Ovary (tissue), 9 donors: ENCODE data around the gene PDE8A. TPM values are rescaled to one million over a fixed set of nuclear protein-coding genes. Genes with fewer than 3 reads are reported as not detected.

ENCODE experiments used
- DNase-seq, 5 donors: peaks; one replicate each; pipeline ENCODE4 v3.0.0-alpha.2; 2019 to 2020
- H3K27ac ChIP-seq, 2 donors: fragments of 200-600 bp; one replicate each; pipeline versions ENCODE4 v1.5.1 to v1.8.0; 2019 to 2022
- H3K27me3 ChIP-seq: fragments of 200-600 bp; one replicate; pipeline ENCODE4 v1.8.0; 2022
- H3K36me3 ChIP-seq: fragments of 200-600 bp; sonication (generic); one replicate; pipeline ENCODE4 v1.5.1; 2019
- H3K4me1 ChIP-seq: one replicate; pipeline ENCODE4 v1.8.1; 2013; ENCODE audit warnings: mild to moderate bottlenecking, moderate library complexity; ENCODE audit not compliant: insufficient read depth
- H3K4me3 ChIP-seq: fragments of 200-600 bp; sonication (generic); one replicate; pipeline ENCODE4 v1.5.1; 2017
- H3K9me3 ChIP-seq, 2 donors: fragments of 200-600 bp in 1 of 2; sonication (generic) in 1 of 2; one replicate each; pipeline versions ENCODE4 v1.5.1 to v1.8.1; 2013 to 2019; ENCODE audit warnings: mild to moderate bottlenecking in 1 of 2, moderate library complexity in 1 of 2
- EP300 ChIP-seq: sonication (generic); formaldehyde crosslinking; IDR thresholded peaks from one replicate; pipeline ENCODE4 v1.6.1; 2017; ENCODE audit warnings: antibody characterized with exemption
- POLR2A ChIP-seq: fragments of 450-650 bp; IDR thresholded peaks from one replicate; pipeline ENCODE4 v1.6.1; 2017; ENCODE audit warnings: antibody characterized with exemption, mild to moderate bottlenecking, moderate library complexity
- WGBS, 3 donors: extraction: QIAGEN DNeasy Blood & Tissue Kit in 1 of 3; methylation state at CpG; one replicate each; pipeline versions ENCODE4 v1.1.5 to v1.1.7; 2013 to 2017; 5-methylcytosine and 5-hydroxymethylcytosine counted together
- intact Hi-C, 4 donors: fragments of 100-400 bp; cut with DNase I; formaldehyde crosslinking; loops; one replicate each; pipeline versions ENCODE4 v1.11.0 to v1.15.1; 2022 to 2023
- polyA plus RNA-seq, 2 donors: library from polyadenylated mRNA; stranded (reverse); fragments of 200-250 nt in 1 of 2; fragments of 350-450 nt in 1 of 2; fragmentation: Illumina TruSeq in 1 of 2; extraction: RNeasy Lipid Tissue Mini Kit (QIAGEN cat#74804) in 1 of 2; gene quantifications; one replicate each; pipeline ENCODE4 v1.2.3, GENCODE V29; 2013 to 2014
- total RNA-seq, 7 donors: library from RNA; depleted of rRNA in 2 of 7; stranded (reverse); fragments of >200 nt in 2 of 7; fragmentation: NEBNext Ultra II Directional in 3 of 7; extraction: Animal tissue kit (Norgen Biotek cat#: 25700) in 3 of 7; gene quantifications; one replicate each; pipeline versions ENCODE4 v1.1.0 to v1.2.4, GENCODE V29; 2016 to 2023
- TF ChIP-seq, protein P1 (sequence below), 3 donors: fragments of 450-650 bp in 2 of 3; fragments of 200-600 bp in 1 of 3; IDR thresholded peaks; one replicate each; pipeline versions ENCODE4 v1.5.1 to v1.8.0; 2016 to 2022; ENCODE audit warnings: antibody characterized with exemption in 3 of 3, mild to moderate bottlenecking in 1 of 3
- donor health status: DM: no; HTN: no; CAD: no; lungs with moderate emphysema.
- donor health status: DM: no; HTN: no; CAD: no.
- donor health status: Bipolar disorder and iron deficiency.
- donor health status: DM: yes; HTN: yes; CAD: no.
- donor health status: DM: no; HTN: no; CAD: no.
- donor health status: DM: yes; HTN: yes; CAD: no.

Gene PDE8A
- total and polyA plus RNA-seq, 9 donors: 13.8 to 61.8 (median 33.2) TPM

GRCh38 chr15:85007741-85008397, 26.2 kb downstream of the PDE8A start:
- Histone ChIP-seq H3K27me3 (no peaks in the 10 kb centered on the region), H3K36me3 (no peaks in the 10 kb centered on the region), H3K9me3 (no peaks in the 10 kb centered on the region), H3K4me1 (peaks cover 17% of the 10 kb centered on the region), H3K4me3 (no peak overlapping the region), H3K27ac (no peak overlapping the region)
- intact Hi-C loops: no loop called here
- no peak for TF ChIP-seq POLR2A
- TF ChIP-seq EP300: no peak
- TF ChIP-seq, protein P1, sequence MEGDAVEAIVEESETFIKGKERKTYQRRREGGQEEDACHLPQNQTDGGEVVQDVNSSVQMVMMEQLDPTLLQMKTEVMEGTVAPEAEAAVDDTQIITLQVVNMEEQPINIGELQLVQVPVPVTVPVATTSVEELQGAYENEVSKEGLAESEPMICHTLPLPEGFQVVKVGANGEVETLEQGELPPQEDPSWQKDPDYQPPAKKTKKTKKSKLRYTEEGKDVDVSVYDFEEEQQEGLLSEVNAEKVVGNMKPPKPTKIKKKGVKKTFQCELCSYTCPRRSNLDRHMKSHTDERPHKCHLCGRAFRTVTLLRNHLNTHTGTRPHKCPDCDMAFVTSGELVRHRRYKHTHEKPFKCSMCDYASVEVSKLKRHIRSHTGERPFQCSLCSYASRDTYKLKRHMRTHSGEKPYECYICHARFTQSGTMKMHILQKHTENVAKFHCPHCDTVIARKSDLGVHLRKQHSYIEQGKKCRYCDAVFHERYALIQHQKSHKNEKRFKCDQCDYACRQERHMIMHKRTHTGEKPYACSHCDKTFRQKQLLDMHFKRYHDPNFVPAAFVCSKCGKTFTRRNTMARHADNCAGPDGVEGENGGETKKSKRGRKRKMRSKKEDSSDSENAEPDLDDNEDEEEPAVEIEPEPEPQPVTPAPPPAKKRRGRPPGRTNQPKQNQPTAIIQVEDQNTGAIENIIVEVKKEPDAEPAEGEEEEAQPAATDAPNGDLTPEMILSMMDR (IDR thresholded peaks at IDR 0.05): no peak
- no peak for DNase-seq
- 69 to 91% (median 83%) methylated on average over 4 of the region's 4 CpGs for WGBS, 3 donors

- intact Hi-C loops: no loop called here
- Histone ChIP-seq H3K9me3 (no peaks in the 10 kb centered on the region), H3K27ac (peak overlapping the region in 1 of 2 donors; percentile 55), H3K27me3 (no peaks in the 10 kb centered on the region), H3K4me1 (peaks cover 17% of the 10 kb centered on the region), H3K4me3 (no peak overlapping the region), H3K36me3 (no peaks in the 10 kb centered on the region)
- WGBS, 3 donors: 83 to 96% (median 90%) methylated on average over 5 of the region's 5 CpGs
- TF ChIP-seq POLR2A (no peak), EP300 (no peak)
- TF ChIP-seq, protein P1 (IDR thresholded peaks at IDR 0.05): no peak
- no peak for DNase-seq
These were observed 27.0 kb downstream of the PDE8A start for GRCh38 chr15:85008474-85009260.

DNA sequence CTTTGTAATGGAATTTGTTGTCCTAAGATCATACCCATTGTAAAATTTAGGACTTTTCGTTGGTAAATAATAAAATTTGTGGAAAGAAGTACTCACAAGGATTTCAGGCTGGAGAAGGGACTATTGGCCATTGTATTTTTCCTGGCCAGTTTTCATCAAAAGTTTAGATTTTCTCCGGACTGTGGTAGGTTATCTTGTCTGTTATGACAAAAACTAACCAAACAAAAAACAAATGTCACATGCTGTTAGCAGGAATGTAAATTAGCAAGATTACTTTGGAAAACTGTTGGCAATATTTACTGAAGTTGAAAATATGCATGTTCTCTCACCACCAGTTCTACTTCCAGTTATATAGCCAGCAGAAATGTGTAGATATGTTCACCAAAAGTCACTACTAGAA, 27.8 kb downstream of the PDE8A start:
- Histone ChIP-seq H3K4me1 (peaks cover 21% of the 10 kb centered on the region), H3K36me3 (no peaks in the 10 kb centered on the region), H3K4me3 (no peak overlapping the region), H3K27ac (peak overlapping the region in 1 of 2 donors; percentile 55), H3K27me3 (no peaks in the 10 kb centered on the region), H3K9me3 (no peaks in the 10 kb centered on the region)
- TF ChIP-seq, protein P1 (IDR thresholded peaks at IDR 0.05): no peak
- TF ChIP-seq POLR2A: no peak
- TF ChIP-seq EP300: no peak
- WGBS, 3 donors: 9 to 16% (median 11%) methylated on average over 2 of the region's 2 CpGs
- intact Hi-C loops: no loop called here
- no peak for DNase-seq

DNA sequence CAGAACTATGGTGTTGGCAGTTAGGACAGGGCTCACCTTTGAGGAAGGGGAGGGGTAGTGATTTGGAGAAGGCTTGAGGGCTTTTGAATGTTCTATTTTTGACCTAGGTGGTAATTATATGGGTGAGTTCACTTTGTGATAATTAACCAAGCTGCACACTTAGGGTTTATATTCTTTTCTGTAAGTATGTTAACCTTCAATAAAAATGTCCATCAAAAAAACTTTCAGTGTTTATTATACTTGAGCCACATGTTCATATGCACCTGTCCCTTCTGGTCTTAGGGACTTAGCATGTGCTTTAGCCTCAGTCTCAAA, 28.4 kb downstream of the PDE8A start:
- no peak for DNase-seq
- Histone ChIP-seq H3K27me3 (no peaks in the 10 kb centered on the region), H3K36me3 (no peaks in the 10 kb centered on the region), H3K4me3 (no peak overlapping the region), H3K27ac (peak overlapping the region in 1 of 2 donors; percentile 52), H3K4me1 (peaks cover 21% of the 10 kb centered on the region), H3K9me3 (no peaks in the 10 kb centered on the region)
- intact Hi-C loops: no loop called here
- no peak for TF ChIP-seq POLR2A
- no peak for TF ChIP-seq EP300
- TF ChIP-seq, protein P1 (IDR thresholded peaks at IDR 0.05): no peak
